CD4-positive, alpha-beta T cell treated with Interleukin-1 beta for 1 hour (primary cell): ENCODE results near the gene PBX1.

Experiments
- DNase-seq, 2 donors: peaks; one replicate each; pipeline ENCODE4 v3.0.0-alpha.2; 2020 to 2022

PBX1 gene

GRCh38 chr1:164564378-164564777 is 5.4 kb downstream of the PBX1 start:
- no peak for DNase-seq

GRCh38 chr1:164565357-164565756 is 6.4 kb downstream of the PBX1 start:
- DNase-seq = no peak

- DNase-seq = no peak
Observed at GRCh38 chr1:164567774-164568173, 8.8 kb downstream of the PBX1 start.

DNA sequence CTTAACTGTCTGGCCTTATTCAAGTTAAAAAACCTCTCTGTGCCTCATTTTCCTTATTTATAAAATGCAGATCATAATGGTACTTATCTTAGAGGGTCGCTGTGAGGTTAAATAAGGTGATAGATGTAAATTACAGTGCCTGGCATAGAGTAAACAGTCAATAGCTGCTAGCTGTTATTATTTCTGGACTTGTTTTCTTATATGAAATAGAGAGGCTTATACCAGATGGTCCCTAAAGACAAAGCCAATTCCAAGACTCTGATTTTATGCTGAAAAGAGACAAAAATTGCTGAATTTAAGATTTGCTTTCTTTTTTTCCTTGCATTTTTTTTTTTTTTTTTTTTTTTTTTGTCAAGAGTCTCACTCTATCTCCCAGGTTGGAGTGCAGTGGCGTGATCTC is 10.3 kb downstream of the PBX1 start:
- no peak for DNase-seq

- DNase-seq = no peak
Observed at GRCh38 chr1:164569866-164570265, 10.9 kb downstream of the PBX1 start.

- DNase-seq = no peak
Observed at GRCh38 chr1:164571333-164571732, 12.3 kb downstream of the PBX1 start.

DNA sequence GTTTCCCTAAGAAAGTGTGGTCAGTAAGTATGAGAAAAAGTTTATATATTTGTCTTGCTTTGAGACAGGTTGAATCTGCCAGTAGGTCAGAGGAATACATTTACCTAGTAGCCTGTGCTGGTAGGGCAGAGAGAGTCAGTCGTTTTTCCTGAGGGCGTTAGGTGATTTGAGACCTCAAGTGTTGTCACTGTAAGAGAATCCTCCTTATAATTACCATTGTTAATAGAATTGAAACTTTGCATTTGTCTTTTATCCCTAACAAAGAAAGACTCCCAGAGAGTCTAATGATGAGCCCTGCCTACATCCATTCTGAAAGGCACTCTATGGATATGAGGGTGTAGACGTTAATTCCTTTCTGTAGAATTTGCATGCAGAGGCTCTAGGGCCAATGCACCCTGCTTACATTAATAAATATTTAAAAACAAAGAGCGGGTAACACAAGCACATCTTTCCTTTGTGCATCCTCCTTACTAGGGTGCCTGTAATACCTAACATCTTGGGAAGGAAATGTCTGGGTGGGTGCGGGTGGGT is 16.4 kb downstream of the PBX1 start:
- no peak for DNase-seq

GRCh38 chr1:164576291-164577271 is 17.6 kb downstream of the PBX1 start:
- no peak for DNase-seq

DNA sequence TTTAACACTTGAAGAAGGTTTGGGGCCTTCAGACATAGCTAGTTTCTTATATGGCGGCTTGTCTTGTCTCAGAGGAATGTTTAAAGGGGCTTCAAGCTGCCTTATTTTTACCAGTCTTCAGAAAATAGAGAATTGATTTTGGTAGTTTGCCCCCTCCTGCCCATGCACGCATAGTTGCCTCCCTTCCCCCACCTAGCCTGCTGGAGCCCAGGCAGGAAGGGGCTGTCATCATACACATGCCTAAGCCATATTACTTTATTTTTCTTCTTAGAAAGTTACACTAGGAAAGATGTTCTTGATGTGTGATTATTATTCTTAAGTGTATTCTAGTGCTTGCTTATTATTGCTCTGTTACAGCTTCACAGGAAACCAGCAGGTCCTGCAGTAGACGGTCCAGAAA is 18.3 kb downstream of the PBX1 start:
- no peak for DNase-seq

DNA sequence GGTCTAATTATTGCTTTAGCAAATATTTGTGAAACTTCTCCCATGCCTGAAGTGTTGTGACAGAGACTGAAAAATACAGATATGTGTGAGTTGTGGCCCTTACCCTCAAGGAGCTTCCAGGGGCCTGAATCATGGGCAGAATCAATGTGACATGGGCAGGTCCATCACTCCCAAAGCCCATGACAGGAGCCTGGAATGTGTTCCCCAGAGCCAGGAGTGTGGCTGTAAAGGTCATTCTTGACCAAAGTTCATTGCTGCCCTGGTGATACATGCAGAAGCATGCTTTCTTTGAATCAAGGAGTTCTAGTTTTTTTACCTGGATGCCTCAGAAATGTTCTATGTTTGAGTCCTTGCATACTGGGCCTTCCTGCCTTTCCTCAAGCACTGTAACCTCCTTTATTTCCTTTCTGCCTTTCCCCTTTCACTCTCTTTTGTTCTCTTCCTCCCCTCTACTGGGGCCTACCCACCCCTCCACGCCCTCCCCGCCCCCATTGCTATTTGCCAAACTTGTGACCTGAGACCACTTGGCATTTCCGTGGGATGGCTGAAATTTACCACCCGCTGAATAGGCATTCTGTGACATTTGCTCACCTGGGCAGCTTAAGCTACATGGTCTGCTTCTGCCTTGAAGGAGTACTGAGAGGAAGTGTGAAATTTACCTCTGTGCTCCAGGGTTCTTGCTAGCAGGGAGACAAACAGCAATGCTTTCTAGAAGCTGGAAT is 19.7 kb downstream of the PBX1 start:
- DNase-seq = no peak

DNA sequence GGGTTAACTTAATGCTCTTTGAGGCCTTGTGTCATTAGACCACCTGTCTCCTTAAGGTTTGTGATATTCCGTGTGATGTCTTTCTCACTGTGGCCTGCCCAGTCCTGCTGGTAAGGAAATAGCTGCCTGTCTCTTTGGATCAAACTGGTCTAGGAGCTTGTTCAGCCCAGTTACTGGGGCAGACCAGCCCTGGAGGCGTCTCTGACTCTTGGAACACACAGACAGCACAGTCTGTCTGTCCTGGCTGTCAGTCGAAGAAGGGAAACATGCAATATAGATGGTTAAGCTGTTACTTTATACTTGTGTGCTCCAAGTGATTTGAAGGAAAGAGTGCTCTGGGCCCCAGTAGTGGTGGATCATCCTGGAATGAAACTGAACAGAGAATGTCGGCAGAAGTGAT is 20.4 kb downstream of the PBX1 start:
- no peak for DNase-seq

- DNase-seq = no peak
Observed at GRCh38 chr1:164581762-164582161, 22.8 kb downstream of the PBX1 start.

DNA sequence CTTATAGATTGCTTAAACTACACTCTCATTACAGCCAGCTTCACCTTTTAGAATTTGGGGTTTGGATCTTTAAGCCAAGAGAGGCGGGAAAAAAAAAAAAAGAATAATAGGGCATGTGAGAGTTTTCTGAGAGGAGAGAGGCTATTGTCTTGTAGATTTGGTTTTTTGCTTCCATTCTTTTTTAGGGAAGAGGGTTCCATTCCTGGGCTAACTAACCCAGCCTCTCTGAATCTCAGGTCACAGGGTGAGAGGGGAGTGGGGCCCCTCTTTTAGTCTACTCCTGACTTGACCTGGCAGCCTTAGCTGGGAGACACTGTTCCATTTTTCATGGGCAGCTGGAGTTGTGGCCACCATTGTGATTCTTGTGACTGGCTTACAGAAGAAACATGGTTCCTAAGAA is 24.2 kb downstream of the PBX1 start:
- no peak for DNase-seq

- DNase-seq = no peak
Observed at GRCh38 chr1:164583835-164584539, 25.0 kb downstream of the PBX1 start.

DNA sequence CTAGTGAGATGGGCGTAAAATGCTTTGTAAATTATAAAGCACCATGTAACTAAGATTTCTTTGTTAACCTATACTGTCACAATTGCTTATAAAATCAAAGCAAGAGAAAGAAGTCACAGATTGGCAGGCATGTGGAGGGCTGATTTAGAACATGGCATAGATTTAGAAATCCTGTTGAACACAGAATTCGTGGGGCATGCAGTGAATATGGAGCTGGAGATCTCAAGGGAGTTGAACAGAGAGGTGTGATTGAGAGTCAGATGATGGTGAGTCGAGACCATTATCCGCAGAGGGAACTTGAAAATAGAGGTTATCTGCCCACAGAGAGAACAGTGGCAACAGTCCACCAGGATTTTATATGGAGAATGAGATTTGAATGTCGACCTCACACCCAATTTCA is 27.6 kb downstream of the PBX1 start:
- DNase-seq = no peak

- DNase-seq = no peak
Observed at GRCh38 chr1:164587617-164588501, 28.9 kb downstream of the PBX1 start.

DNA sequence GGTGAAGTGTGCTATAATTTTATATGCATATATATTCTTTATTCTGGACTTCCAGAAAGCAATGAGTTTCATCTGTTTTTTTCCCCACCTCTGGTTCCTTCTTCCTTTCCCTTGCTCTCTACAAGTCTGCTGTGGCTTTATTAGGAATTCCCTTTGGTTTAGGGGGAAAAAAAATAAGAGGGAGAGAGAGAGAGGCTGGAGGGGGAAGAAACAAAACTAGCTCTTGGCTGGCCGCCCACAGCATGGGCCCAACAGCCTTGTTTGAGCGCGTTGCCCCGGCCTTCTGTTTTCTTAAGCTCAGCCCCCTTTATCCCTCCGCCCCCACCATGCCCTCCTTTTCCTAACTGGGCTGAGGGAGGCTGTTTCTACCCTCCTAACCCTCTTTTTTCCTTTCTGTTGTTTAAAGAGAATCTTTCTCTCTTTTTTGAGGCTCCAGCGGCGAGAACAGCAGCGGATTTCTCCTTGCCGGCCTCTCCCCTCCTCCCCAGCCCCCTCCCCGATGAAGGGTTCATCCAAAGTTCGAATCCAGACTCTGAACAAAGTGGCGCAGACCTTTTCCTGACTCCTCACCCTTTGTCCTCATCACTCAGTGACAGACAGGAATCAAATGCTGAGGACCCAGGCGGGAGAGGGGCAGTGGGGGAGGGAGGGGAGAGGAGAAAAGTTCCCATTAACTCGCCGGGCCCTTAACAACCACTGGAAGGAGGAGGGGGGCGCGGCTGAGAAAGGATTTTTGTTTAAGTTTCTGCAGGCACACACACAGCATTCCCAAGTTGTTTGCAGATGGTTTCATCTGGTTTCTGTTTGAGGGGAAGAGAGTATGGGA is 29.7 kb downstream of the PBX1 start:
- no peak for DNase-seq

DNA sequence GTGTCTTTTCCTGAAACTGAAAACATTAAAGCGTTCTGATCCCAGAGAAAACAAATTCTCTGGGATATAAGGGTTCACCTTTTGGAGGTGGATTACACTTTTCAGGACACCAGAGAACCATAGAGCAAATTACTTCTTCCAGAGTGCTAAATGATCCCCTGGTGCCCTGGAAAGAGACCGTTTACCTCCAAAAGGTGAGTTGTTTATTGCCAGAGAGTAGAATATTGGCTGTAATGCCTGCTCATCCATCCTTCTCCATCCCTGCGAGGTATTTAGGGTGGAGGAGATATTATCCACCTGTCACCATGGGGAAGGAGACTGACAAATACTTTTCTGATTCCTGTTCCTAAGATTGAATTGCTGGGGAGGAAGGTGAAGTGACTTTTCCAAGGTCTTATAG is 30.4 kb downstream of the PBX1 start:
- no peak for DNase-seq

- DNase-seq = no peak
Observed at GRCh38 chr1:164589961-164590507, 31.1 kb downstream of the PBX1 start.

DNA sequence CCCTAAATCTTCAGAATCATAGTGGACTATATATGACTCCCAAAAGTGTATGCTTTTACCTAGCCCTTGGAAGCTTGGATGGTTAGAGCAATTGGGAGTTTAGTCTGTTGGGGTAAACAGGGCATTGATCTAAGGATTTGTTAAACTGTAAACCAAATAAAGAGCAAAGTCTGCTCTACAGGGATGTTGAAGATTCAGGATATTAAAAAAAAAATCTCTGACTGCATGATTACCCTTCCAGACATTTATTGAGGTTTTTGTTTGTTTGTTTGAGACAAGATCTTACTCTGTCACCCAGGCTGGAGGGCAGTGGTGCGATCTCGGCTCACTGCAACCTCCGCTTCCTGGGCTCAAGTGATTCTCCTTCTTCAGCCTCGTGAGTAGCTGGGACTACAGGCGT is 31.6 kb downstream of the PBX1 start:
- no peak for DNase-seq

DNA sequence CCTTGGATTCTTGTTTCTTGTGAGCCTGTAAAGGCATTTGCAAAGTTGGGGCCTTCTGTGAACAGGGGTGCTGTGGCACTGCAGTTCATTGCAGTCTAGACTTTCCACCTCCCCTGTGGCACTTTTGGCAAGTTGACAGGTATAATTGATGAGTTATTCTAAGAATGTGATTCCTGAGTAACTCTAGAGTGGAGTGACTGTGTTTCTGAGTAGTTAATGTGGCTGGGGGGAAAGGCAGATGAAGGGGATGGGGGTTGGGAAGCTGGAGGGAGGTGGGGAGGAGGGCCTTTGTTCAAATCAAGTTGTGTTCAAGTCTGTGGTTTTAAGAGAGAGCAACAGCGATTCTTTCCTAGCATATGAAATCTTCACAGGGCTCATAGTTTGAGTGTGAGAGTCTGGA is 32.9 kb downstream of the PBX1 start:
- DNase-seq = no peak
